Subcutaneous abdominal adipose tissue (tissue), 5 donors: ENCODE measurements around the gene PSPN.

ENCODE experiments used
- H3K27ac ChIP-seq: one replicate; pipeline ENCODE4 v1.7.0; 2013; ENCODE audit warnings: low read depth, mild to moderate bottlenecking, inconsistent platforms, low read length, moderate library complexity
- H3K27me3 ChIP-seq, 5 donors: one replicate each; pipeline ENCODE4 v1.7.0; 2013; ENCODE audit warnings: low read length in 5 of 5, inconsistent platforms in 1 of 5; ENCODE audit not compliant: control insufficient read depth in 5 of 5, insufficient read depth in 4 of 5
- H3K36me3 ChIP-seq, 5 donors: one replicate each; pipeline ENCODE4 v1.7.0; 2013; ENCODE audit warnings: low read length in 5 of 5; ENCODE audit not compliant: control insufficient read depth in 5 of 5, insufficient read depth in 5 of 5
- H3K4me1 ChIP-seq, 5 donors: one replicate each; pipeline ENCODE4 v1.7.0; 2013; ENCODE audit warnings: low read length in 5 of 5, mild to moderate bottlenecking in 3 of 5, moderate library complexity in 1 of 5; ENCODE audit not compliant: control insufficient read depth in 5 of 5, insufficient read depth in 5 of 5
- H3K4me3 ChIP-seq, 5 donors: one replicate each; pipeline ENCODE4 v1.7.0; 2013; ENCODE audit warnings: low read length in 5 of 5, low read depth in 1 of 5
- H3K9ac ChIP-seq, 5 donors: one replicate each; pipeline ENCODE4 v1.7.0; 2013; ENCODE audit warnings: low read length in 5 of 5, mild to moderate bottlenecking in 4 of 5, moderate library complexity in 3 of 5
- H3K9me3 ChIP-seq, 5 donors: one replicate each; pipeline ENCODE4 v1.7.0; 2013; ENCODE audit warnings: low read length in 5 of 5; ENCODE audit not compliant: control insufficient read depth in 5 of 5
- donor health status: healthy.
- donor health status: healthy.
- donor health status: healthy.
- donor health status: healthy.
- donor health status: healthy.

PSPN gene

DNA sequence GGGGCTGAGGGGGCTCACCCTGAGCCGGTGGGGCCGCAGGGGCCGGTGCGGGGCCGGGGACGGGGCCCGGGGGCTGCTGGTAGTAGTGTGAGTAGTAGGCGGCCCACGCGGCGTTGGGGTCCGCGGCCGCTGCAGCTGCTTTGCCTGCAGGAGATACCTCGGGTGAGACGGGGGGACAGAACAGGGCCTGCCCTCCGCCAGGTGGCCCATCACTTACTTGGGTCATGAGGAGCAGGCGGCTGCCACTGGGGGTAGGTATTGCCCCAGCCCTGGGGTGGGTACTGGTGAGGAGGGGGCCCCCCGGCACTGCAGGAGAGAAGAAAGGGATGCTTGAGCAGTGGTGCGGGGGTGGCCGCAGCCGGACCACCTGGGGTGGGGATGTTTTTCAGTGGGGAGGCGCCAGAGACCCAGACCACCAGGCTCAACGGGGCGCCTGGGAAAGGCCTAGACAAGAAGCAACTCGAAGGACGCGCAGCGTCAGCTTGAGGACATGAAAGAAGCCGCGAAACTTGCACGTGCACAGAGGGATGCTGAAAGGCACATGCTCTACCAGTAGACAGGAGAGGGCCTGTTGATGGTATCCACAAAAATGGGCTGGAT lies 40.0 kb upstream of the PSPN start:
- Histone ChIP-seq H3K27ac (no peak overlapping the region), H3K4me1 (peaks cover 0 to 10% (median 8%) of the 10 kb centered on the region in 5 donors), H3K36me3 (peaks cover 0 to 66% (median 66%) of the 10 kb centered on the region in 5 donors), H3K9ac (no peak overlapping the region), H3K9me3 (no peaks in the 10 kb centered on the region), H3K27me3 (no peaks in the 10 kb centered on the region), H3K4me3 (no peak overlapping the region)

GRCh38 chr19:6414793-6415590 lies 39.3 kb upstream of the PSPN start:
- no peaks in the 10 kb centered on the region for H3K27me3 ChIP-seq
- no peak overlapping the region for H3K9ac ChIP-seq
- peaks cover 0 to 59% (median 59%) of the 10 kb centered on the region in 5 donors for H3K36me3 ChIP-seq
- no peaks in the 10 kb centered on the region for H3K9me3 ChIP-seq
- H3K4me3 ChIP-seq: no peak overlapping the region
- peaks cover 0 to 10% (median 2%) of the 10 kb centered on the region in 5 donors for H3K4me1 ChIP-seq
- no peak overlapping the region for H3K27ac ChIP-seq

DNA sequence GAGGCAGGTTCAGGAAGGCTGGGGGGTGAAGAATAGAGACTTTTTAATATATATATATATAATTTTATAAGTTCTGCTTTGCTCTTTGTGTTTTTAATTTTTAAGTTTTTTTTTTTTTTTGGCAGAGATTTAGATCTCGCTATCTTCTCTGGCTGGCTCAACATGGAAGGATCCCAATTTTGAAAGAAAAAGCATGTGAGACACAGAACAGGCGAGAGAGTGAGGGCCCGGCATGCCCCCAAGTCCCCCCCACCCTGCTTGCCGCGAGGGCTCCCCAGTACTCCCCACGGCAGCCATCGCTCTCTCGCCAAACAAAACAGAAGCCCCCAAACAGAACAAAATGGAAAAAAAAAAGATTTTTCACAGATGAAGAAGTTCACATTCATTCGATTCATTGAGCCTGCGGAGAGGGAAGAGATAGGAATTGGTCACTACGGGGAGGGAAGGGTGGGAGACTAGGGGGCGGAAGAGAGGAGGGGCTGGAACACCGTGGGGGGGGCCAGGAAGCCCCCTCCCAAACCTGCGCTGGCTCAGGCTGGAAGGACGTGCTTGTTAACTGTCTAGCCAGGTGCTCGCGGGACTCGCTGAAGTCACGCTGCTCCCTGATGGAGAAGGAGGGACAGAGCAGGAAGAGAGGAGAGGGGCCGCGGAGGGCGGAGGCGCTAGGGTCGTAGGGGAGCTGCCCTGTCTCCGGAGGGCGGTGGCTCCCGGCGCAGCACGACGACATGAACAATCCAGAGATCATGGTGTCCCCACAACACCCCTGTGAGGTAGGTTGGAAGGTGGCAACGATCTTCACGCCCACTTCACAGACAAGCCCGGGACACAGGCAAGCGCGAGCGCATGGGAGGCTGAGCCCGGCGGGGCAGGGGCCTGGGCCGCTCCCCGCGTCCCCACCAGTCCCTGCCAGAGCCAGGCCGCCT lies 38.2 kb upstream of the PSPN start:
- peaks cover 0 to 49% (median 49%) of the 10 kb centered on the region in 5 donors for H3K36me3 ChIP-seq
- no peaks in the 10 kb centered on the region for H3K27me3 ChIP-seq
- H3K9me3 ChIP-seq: no peaks in the 10 kb centered on the region
- H3K9ac ChIP-seq: no peak overlapping the region
- H3K4me1 ChIP-seq: peaks cover 0 to 10% (median 0%) of the 10 kb centered on the region in 5 donors
- H3K27ac ChIP-seq: no peak overlapping the region
- H3K4me3 ChIP-seq: no peak overlapping the region

DNA sequence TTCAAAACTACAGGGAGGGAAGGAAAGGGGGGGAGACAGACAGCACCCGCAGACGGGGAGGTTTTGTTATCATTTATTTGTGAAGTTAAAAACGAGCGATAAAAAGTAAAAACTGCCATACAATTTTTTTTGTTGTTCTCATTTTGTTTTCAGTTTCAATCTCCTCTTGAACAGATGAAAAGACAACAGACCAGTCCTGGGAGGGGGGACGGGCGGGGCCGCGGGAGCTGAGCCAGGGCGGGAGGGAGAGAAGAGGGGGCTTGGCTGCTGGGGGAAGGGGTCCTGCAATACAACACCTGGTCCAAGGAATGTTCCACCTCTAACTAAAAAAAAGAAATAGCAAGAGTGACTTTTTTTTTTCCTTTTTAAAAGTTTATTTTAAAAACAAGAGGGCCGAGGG lies 37.6 kb upstream of the PSPN start:
- no peaks in the 10 kb centered on the region for H3K27me3 ChIP-seq
- no peak overlapping the region for H3K27ac ChIP-seq
- H3K9me3 ChIP-seq: no peaks in the 10 kb centered on the region
- H3K4me1 ChIP-seq: peaks cover 0 to 10% (median 0%) of the 10 kb centered on the region in 5 donors
- peaks cover 0 to 42% (median 42%) of the 10 kb centered on the region in 5 donors for H3K36me3 ChIP-seq
- no peak overlapping the region for H3K9ac ChIP-seq
- H3K4me3 ChIP-seq: no peak overlapping the region

DNA sequence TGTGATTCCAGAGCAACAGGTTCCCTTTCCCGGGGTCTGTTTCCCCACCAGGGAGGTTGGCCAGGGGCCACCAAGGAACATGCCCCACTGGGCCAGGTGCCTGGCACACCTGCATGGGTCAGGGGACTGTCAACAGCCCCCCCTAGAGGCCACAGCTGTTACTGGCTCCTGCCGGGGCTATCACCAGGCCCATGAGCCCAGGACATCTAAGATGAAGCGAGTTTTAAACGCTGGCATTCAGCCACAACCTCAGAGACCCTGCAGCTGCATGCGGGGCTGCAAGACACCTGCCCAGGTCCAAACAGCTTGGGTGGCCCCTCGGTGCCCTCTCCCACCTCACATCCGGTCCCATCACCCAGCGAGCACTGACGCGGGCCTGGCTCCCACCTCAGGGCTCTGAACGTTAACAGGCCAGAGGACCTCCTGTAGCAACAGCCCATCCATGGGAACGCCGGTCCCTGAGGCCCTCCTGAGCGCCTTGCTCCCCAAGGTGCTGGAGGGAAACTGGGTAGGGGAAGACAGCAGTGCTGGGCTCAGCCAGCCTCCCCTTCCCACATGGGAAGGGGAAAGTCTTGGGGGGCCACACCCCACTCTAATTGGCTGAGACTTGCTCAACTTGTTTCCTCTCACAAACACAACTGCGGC lies 36.8 kb upstream of the PSPN start:
- Histone ChIP-seq H3K27me3 (no peaks in the 10 kb centered on the region), H3K4me3 (no peak overlapping the region), H3K27ac (no peak overlapping the region), H3K36me3 (peaks cover 0 to 35% (median 35%) of the 10 kb centered on the region in 5 donors), H3K9me3 (no peaks in the 10 kb centered on the region), H3K4me1 (peaks cover 0 to 10% (median 0%) of the 10 kb centered on the region in 5 donors), H3K9ac (no peak overlapping the region)

DNA sequence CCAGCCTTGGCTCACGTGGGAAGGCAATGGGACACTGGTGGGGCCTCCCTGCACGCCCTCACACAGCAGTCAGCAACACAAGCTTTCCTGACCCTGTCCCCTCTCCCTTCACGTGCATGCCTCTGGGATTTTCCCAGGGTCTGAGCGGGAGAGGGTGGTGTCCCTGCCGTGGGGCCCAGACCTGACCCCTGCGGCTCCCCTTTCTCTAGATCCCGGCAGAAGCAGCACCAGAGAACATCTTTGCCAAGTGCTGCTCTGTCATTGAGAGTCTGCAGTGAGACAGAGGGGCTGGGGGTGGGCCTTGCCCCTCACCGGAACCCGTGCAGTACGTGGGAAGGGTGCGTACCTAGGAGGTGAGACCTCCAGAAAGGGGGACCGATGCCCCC lies 36.3 kb upstream of the PSPN start:
- Histone ChIP-seq H3K27ac (no peak overlapping the region), H3K4me1 (peaks cover 0 to 10% (median 0%) of the 10 kb centered on the region in 5 donors), H3K9ac (no peak overlapping the region), H3K27me3 (no peaks in the 10 kb centered on the region), H3K36me3 (peaks cover 0 to 30% (median 30%) of the 10 kb centered on the region in 5 donors), H3K9me3 (no peaks in the 10 kb centered on the region), H3K4me3 (no peak overlapping the region)

GRCh38 chr19:6409346-6409745 lies 33.6 kb upstream of the PSPN start:
- H3K4me3 ChIP-seq: no peak overlapping the region
- peaks cover 0 to 10% (median 0%) of the 10 kb centered on the region in 5 donors for H3K4me1 ChIP-seq
- no peaks in the 10 kb centered on the region for H3K27me3 ChIP-seq
- H3K27ac ChIP-seq: no peak overlapping the region
- H3K9me3 ChIP-seq: no peaks in the 10 kb centered on the region
- no peak overlapping the region for H3K9ac ChIP-seq
- peaks cover 0 to 5% (median 4%) of the 10 kb centered on the region in 5 donors for H3K36me3 ChIP-seq

- Histone ChIP-seq H3K4me3 (no peak overlapping the region), H3K27ac (no peak overlapping the region), H3K4me1 (peaks cover 0 to 3% (median 0%) of the 10 kb centered on the region in 5 donors), H3K27me3 (no peaks in the 10 kb centered on the region), H3K36me3 (no peaks in the 10 kb centered on the region), H3K9me3 (no peaks in the 10 kb centered on the region), H3K9ac (no peak overlapping the region)
Observed at GRCh38 chr19:6406401-6406800, 30.7 kb upstream of the PSPN start.

DNA sequence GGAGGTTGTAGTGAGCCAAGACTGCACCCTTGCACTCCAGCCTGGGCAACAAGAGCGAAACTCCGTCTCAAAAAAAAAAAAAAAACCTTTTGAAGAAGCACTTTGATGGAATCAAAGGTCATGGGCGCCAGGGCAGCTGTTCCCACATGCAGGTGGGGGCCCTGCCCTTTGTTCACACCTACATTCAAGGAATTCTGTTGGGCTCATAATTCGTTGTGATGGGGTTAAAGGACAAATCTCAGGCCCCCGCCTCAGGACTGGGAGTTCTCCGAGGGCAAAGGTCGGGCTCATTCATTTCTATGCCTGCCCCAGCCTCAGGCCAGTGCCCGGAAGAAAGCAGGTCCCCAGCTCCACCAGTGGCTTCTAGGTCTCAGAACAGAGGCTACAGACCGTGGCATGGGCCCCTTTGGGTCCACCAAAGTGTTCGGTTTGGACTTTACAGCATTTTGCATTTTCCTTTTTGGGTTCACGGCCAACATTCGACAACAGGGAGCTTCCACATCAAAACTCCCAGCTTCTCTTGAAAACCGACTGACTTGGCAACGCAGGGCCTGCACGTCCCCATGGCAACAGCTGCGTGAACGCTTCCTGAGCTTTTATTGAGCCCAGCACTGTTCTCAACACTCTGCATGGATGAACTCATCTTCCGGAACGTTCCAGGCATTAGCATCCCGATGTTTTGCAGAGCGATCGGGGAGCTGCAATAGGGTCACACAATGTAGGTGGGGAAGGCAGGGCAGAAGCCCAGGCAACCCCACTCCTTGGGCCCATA lies 27.3 kb upstream of the PSPN start:
- Histone ChIP-seq H3K4me3 (no peak overlapping the region), H3K27ac (no peak overlapping the region), H3K9me3 (no peaks in the 10 kb centered on the region), H3K9ac (no peak overlapping the region), H3K27me3 (no peaks in the 10 kb centered on the region), H3K4me1 (peaks cover 0 to 3% (median 0%) of the 10 kb centered on the region in 5 donors), H3K36me3 (no peaks in the 10 kb centered on the region)
